Cardiac fibroblast (primary cell): ENCODE data around the gene DCUN1D2.

Experiments
- DNase-seq, 2 donors: peaks; one replicate each; pipeline versions ENCODE4 v3.0.0 to v3.0.0-alpha.2; 2010; ENCODE audit warnings: low read depth in 2 of 2
- H3K4me3 ChIP-seq, 2 donors: replicated peaks in 1 of 2; 1 replicate in 1 of 2; 2 replicates in 1 of 2; pipeline ENCODE4 v1.5.1; 2011; ENCODE audit warnings: low read depth in 2 of 2, low read length in 2 of 2, mild to moderate bottlenecking in 2 of 2, moderate library complexity in 1 of 2
- TF ChIP-seq, protein P1 (sequence below): IDR thresholded peaks from one replicate; pipeline ENCODE4 v1.5.1; 2011; ENCODE audit warnings: low read depth, mild to moderate bottlenecking, low read length, inconsistent platforms

Gene DCUN1D2

GRCh38 chr13:113499936-113500335 is 9.4 kb upstream of the DCUN1D2 start:
- no peak overlapping the region for H3K4me3 ChIP-seq
- peak in 1 of 2 donors; percentile 64 for DNase-seq
- TF ChIP-seq, protein P1, sequence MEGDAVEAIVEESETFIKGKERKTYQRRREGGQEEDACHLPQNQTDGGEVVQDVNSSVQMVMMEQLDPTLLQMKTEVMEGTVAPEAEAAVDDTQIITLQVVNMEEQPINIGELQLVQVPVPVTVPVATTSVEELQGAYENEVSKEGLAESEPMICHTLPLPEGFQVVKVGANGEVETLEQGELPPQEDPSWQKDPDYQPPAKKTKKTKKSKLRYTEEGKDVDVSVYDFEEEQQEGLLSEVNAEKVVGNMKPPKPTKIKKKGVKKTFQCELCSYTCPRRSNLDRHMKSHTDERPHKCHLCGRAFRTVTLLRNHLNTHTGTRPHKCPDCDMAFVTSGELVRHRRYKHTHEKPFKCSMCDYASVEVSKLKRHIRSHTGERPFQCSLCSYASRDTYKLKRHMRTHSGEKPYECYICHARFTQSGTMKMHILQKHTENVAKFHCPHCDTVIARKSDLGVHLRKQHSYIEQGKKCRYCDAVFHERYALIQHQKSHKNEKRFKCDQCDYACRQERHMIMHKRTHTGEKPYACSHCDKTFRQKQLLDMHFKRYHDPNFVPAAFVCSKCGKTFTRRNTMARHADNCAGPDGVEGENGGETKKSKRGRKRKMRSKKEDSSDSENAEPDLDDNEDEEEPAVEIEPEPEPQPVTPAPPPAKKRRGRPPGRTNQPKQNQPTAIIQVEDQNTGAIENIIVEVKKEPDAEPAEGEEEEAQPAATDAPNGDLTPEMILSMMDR: no peak

DNA sequence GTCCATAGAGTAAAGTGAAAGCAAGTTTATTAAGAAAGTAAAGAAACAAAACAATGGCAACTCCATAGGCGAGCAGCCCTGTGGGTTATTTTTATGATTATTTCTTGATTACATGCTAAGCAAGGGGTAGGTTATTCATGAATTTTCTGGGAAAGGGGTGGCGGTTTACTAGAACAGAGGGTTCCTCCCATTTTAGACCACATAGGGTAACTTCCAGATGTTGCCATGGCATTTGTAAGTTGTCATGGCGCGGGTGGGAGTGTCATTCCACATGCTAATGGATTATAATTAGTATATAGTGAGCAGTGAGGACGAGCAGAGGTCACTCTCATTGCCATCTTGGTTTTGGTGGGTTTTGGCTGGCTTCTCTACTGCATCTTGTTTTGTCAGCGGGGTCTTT is 8.4 kb upstream of the DCUN1D2 start:
- DNase-seq: no peak
- TF ChIP-seq, protein P1: no peak
- no peak overlapping the region for H3K4me3 ChIP-seq

DNA sequence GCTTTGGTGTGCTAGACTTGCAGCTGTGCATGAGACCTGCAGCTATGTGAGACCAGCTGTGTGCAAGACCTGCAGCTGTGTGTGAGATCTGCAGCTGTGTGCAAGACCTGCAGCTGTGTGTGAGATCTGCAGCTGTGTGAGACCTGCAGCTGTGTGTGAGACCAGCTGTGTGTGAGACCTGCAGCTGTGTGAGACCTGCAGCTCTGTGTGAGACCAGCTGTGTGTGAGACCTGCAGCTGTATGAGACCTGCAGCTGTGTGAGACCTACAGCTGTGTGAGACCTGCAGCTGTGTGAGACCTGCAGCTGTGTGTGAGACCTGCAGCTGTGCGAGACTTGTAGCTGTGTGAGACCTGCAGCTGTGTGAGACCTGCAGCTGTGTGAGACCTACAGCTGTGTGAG is 6.7 kb upstream of the DCUN1D2 start:
- DNase-seq: no peak
- TF ChIP-seq, protein P1: no peak
- H3K4me3 ChIP-seq: no peak overlapping the region

DNA sequence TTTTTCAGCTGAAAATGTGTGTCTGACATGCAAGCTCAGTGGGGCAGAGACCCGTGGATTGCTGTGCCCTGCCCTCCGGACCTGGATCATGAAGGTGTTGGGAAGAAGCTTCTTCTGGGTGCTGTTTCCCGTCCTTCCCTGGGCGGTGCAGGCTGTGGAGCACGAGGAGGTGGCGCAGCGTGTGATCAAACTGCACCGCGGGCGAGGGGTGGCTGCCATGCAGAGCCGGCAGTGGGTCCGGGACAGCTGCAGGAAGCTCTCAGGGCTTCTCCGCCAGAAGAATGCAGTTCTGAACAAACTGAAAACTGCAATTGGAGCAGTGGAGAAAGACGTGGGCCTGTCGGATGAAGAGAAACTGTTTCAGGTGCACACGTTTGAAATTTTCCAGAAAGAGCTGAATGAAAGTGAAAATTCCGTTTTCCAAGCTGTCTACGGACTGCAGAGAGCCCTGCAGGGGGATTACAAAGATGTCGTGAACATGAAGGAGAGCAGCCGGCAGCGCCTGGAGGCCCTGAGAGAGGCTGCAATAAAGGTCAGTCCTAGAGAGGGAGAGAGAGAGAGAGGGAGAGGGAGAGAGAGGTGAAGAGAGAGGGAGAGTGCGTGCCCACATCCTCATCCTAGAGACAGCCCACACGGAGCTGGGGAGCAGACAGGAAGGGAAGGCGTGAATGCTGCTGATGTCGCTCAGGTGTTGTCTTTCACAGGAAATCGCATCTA is 5.1 kb upstream of the DCUN1D2 start:
- TF ChIP-seq, protein P1: no peak
- DNase-seq: peak; percentile 25 to 29
- no peak overlapping the region for H3K4me3 ChIP-seq

DNA sequence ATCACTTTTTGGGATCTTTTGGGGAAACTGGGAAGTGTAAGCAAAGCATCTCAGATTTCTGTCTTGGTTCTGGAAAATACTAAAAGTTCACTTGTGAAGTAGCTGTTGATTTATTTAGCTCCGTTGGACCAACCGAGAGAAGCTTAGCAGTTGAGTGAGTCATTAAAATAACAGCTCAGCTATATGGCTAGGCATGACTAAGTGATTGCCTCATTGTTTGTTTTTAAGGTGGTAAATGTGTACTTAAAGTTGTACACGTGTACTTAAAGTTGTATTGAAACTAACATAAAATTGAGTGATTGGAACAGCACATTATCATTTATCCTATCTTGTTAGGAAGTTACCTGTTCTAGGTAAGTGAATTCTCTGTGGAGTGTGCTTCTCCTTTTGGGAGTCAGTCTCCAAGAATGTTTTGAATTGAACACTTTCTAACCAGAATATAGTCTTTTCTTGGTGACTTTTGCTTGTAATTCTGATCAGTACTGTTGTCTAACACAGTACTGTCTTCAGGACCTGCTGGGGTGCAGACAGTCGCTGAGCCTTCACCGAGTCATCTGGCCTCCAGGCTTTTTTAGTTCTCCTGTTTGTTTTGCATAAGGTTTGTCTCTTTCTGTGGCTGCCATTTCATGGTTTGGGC is 2.9 kb upstream of the DCUN1D2 start:
- TF ChIP-seq, protein P1: no peak
- peak overlapping the region in 1 of 2 donors; percentile 16 for H3K4me3 ChIP-seq
- peak; percentile 92 to 96 for DNase-seq

DNA sequence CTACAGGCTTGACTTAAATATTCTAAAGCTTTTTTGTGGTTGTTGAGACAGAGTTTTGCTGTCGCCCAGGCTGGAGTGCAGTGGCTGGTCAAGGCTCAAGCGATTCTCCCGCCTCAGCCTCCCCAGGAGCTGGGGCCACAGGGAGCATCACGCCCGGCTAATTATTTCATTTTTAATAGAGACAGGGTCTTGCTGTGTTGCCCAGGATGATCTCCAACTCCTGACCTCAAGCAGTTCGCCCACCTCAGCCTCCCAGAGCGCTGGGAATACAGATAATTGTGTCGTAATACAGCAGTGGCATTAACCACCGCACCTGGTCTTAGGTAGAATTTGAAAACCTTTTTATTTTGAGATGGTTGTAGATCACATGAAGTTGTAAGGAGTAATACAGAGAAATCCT is 1.5 kb upstream of the DCUN1D2 start:
- peak overlapping the region; percentile 63 to 85 for H3K4me3 ChIP-seq
- TF ChIP-seq, protein P1: no peak

More for the DNA sequence above, 1.5 kb upstream of the DCUN1D2 start:
- DNase-seq: no peak
